Calu3 (cell line): ENCODE results near the gene DKC1. TPM values are rescaled to one million over a fixed set of nuclear protein-coding genes. Genes with fewer than 3 reads are reported as not detected.
"Not testable (repeated sequence)": the region's sequence is repeated elsewhere in the genome, so short reads cannot be mapped to it uniquely, and the experiment has no call there.

Source experiments
- BruUV-seq: library from RNA; stranded (reverse); fragments of 400-500 nt; replicated peaks from 2 replicates; lab custom pipeline; 2021; lab: Mats Ljungman, UMichigan
- CTCF ChIA-PET: fragments of 300-600 bp; sonication (Branson Sonifier 250); formaldehyde crosslinking; loops from one replicate; lab custom pipeline; 2022; ENCODE audit warnings: antibody characterized with exemption; lab: Charles Lee
- DNase-seq: peaks from one replicate; pipeline ENCODE4 v3.0.0; 2022
- H3K27ac Mint-ChIP-seq: one replicate; pipeline ENCODE4 v1.8.0; 2022; ENCODE audit warnings: mixed read lengths; ENCODE audit not compliant: unreplicated experiment
- H3K27me3 Mint-ChIP-seq: one replicate; pipeline ENCODE4 v1.8.0; 2022; ENCODE audit warnings: mixed read lengths; ENCODE audit not compliant: unreplicated experiment
- H3K36me3 Mint-ChIP-seq: one replicate; pipeline ENCODE4 v1.8.0; 2022; ENCODE audit warnings: mild to moderate bottlenecking, moderate library complexity, mixed read lengths; ENCODE audit not compliant: insufficient read depth, unreplicated experiment
- H3K4me1 Mint-ChIP-seq: one replicate; pipeline ENCODE4 v1.8.0; 2022; ENCODE audit warnings: mild to moderate bottlenecking, low read depth, mixed read lengths; ENCODE audit not compliant: unreplicated experiment
- H3K4me3 Mint-ChIP-seq: one replicate; pipeline ENCODE4 v1.8.0; 2022; ENCODE audit warnings: mild to moderate bottlenecking, low read depth, moderate library complexity, mixed read lengths; ENCODE audit not compliant: unreplicated experiment
- H3K9me3 Mint-ChIP-seq: one replicate; pipeline ENCODE4 v1.8.0; 2022; ENCODE audit warnings: low read depth, mixed read lengths; ENCODE audit not compliant: unreplicated experiment
- CTCF ChIP-seq: fragments of 200-600 bp; IDR thresholded peaks from one replicate; pipeline ENCODE4 v1.8.0; 2022; ENCODE audit warnings: antibody characterized with exemption; ENCODE audit not compliant: unreplicated experiment
- intact Hi-C: fragments of 100-400 bp; cut with micrococcal nuclease; formaldehyde crosslinking; loops from one replicate; pipeline ENCODE4 v1.10.0; 2022; ENCODE audit not compliant: unreplicated experiment
- total RNA-seq: library from RNA; stranded (reverse); gene quantifications from 2 replicates; pipeline ENCODE4 v1.2.3, GENCODE V29; 2022

Gene DKC1
- total RNA-seq, 1 experiment from 2014 or later = 112 TPM

DNA sequence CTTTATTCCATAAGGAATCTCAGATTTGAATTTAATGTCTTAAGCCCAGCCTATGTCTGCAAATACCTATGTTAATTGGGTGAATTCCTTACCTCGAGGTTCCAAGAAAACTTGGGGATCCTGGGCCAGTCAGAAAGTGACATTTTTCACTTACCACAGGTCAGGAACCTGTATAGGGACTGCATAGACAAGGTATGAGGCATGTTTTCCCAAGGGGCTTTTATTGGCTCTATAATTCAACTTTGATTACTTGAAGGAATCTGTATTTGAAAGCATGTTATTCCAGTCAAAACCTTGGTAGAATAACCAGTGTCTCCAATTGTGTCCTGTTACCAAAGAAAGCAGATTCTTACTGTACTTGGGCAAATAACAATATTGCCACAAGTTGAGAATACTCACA lies 51.1 kb downstream of the DKC1 start:
- H3K36me3 Mint-ChIP-seq = peaks cover 5% of the 10 kb centered on the region
- intact Hi-C loops = no loop called here
- CTCF ChIA-PET = no interaction called here
- no peaks in the 10 kb centered on the region for H3K4me1 Mint-ChIP-seq
- TF ChIP-seq CTCF = no peak
- no peak overlapping the region for H3K27ac Mint-ChIP-seq
- no peak overlapping the region for H3K4me3 Mint-ChIP-seq
- no TSS peak for BruUV-seq
- no peaks in the 10 kb centered on the region for H3K9me3 Mint-ChIP-seq
- DNase-seq = no peak
- H3K27me3 Mint-ChIP-seq = peaks cover 43% of the 10 kb centered on the region

DNA sequence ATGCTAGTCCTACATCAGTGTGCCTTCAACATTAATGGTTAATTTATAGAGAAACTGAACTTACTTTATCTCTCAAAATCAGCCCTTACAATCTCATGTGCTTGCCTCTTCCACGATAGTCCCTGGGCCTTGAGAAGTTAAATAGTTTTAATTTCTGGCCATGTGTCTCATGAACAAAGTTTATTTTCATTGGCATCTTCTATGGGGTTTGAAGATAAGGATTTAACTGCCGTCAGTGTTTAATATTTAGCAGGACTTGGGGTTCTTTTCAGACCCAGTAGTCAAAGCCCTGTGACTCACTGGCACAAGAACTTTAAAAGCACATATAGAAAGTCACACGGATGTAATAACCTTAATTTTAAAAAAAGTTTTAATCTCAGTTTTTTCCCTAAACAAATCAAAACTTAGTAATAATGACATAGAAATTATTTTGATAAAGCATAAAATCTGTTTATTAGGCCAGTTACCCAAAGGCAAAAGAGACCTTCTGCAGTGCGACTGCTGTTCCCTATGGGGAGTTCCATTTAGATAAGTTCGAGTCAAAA lies 52.7 kb downstream of the DKC1 start:
- CTCF ChIA-PET = no interaction called here

GRCh38 chrX:154816326-154816898 lies 53.7 kb downstream of the DKC1 start:
- peaks cover 68% of the 10 kb centered on the region for H3K27me3 Mint-ChIP-seq
- H3K4me1 Mint-ChIP-seq, H3K9me3 Mint-ChIP-seq, DNase-seq, BruUV-seq, intact Hi-C loops, H3K27ac Mint-ChIP-seq, H3K36me3 Mint-ChIP-seq, CTCF ChIA-PET, H3K4me3 Mint-ChIP-seq: not testable (repeated sequence)

More for the DNA sequence above, 52.7 kb downstream of the DKC1 start:
- DNase-seq = no peak
- no TSS peak for BruUV-seq
- no peaks in the 10 kb centered on the region for H3K4me1 Mint-ChIP-seq
- intact Hi-C loops = no loop called here
- no peaks in the 10 kb centered on the region for H3K9me3 Mint-ChIP-seq
- peaks cover 58% of the 10 kb centered on the region for H3K27me3 Mint-ChIP-seq
- H3K27ac Mint-ChIP-seq = no peak overlapping the region
- no peak overlapping the region for H3K4me3 Mint-ChIP-seq
- TF ChIP-seq CTCF = no peak
- peaks cover 5% of the 10 kb centered on the region for H3K36me3 Mint-ChIP-seq

GRCh38 chrX:154817048-154817618 lies 54.5 kb downstream of the DKC1 start:
- H3K4me1 Mint-ChIP-seq, BruUV-seq, H3K4me3 Mint-ChIP-seq, DNase-seq, H3K36me3 Mint-ChIP-seq, H3K9me3 Mint-ChIP-seq, CTCF ChIA-PET, H3K27ac Mint-ChIP-seq, intact Hi-C loops: not testable (repeated sequence)
- H3K27me3 Mint-ChIP-seq = peaks cover 68% of the 10 kb centered on the region

DNA sequence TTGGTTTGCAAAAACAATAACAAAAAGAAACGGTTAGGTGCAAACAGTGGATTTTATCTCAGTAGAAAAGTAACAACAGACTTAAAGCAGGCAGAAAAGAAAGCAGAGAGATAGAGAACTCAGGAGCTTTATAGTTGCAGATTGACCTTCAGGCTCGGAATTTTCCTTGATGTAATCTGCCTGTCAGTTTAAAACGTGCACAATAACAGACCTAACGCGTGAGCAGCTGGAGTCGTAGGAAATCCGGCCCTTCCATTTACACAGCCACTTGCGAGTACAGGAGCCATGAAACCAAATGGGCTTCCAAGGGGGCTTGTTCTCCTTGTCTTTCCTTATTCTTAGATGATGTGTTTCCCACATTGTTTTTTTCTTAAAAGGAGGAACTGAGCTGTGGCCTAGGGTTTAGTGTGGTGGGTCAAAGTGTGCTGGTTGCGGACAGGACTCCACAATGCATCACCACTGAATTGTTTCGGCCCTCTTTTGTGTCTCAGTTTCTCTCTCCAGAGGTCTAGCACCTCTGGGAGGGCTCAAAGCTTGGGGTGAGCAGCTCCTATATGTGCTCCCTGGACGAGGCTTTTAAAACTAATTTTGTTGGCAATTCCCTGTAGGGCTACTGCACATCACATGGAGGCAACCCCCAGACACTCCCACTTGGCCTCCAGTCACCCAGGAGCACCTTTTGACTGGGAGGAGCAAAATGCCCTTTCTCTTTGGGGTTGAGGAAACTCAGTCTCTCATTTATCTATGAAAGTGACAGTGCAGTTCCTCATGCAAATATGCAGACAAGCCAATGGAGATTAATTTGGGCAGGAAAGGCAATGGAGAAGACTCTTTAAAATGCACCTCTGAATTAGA lies 56.5 kb downstream of the DKC1 start:
- Mint-ChIP-seq H3K4me1 (no peaks in the 10 kb centered on the region), H3K27ac (no peak overlapping the region), H3K27me3 (peaks cover 65% of the 10 kb centered on the region), H3K36me3 (no peaks in the 10 kb centered on the region), H3K4me3 (no peak overlapping the region), H3K9me3 (no peaks in the 10 kb centered on the region)
- DNase-seq = no peak
- TF ChIP-seq CTCF = no peak
- no TSS peak for BruUV-seq
- CTCF ChIA-PET = interaction anchor here (0.6 kb wide), 1 partner anchor 18 kb away, joined by 7 read pairs; no protein-coding TSS in a partner anchor
- intact Hi-C loops = no loop called here
